HepG2 (cell line): ENCODE measurements around the gene AGRN. TPM values are rescaled to one million over a fixed set of nuclear protein-coding genes. Genes with fewer than 3 reads are reported as not detected.
A peak's percentile ranks its signal among the peaks of the same experiment; 100 is the strongest.

Experiments used
- FOSL1 ChIP-seq: sonication (generic); formaldehyde crosslinking; IDR thresholded peaks from 2 replicates; pipeline ENCODE4 v1.9.0; 2021; ENCODE audit warnings: missing genetic modification reagents, borderline replicate concordance
- HBP1 ChIP-seq: IDR thresholded peaks from 2 replicates; pipeline ENCODE4 v1.6.1; 2016; ENCODE audit warnings: low read depth, control low read depth
- KDM3A ChIP-seq: IDR thresholded peaks from 2 replicates; pipeline ENCODE4 v1.6.1; 2018; ENCODE audit warnings: low read depth, missing compliant biosample characterization
- MEIS2 ChIP-seq: sonication (generic); formaldehyde crosslinking; IDR thresholded peaks from 2 replicates; pipeline ENCODE4 v1.9.0; 2021; ENCODE audit warnings: mild to moderate bottlenecking, missing genetic modification reagents
- MYPOP ChIP-seq: sonication (generic); formaldehyde crosslinking; IDR thresholded peaks from 2 replicates; pipeline ENCODE4 v1.8.1; 2023; ENCODE audit warnings: mild to moderate bottlenecking, moderate library complexity, missing genetic modification reagents
- THYN1 ChIP-seq: sonication (generic); formaldehyde crosslinking; IDR thresholded peaks from 2 replicates; pipeline ENCODE4 v1.8.1; 2023; ENCODE audit warnings: low read depth, mild to moderate bottlenecking, moderate library complexity, missing genetic modification reagents, borderline replicate concordance
- ZBTB7B ChIP-seq: sonication (generic); formaldehyde crosslinking; IDR thresholded peaks from 2 replicates; pipeline ENCODE4 v1.4.0; 2020; ENCODE audit warnings: missing genetic modification reagents
- ZFP82 ChIP-seq: sonication (generic); formaldehyde crosslinking; IDR thresholded peaks from 2 replicates; pipeline ENCODE4 v1.5.1; 2020; ENCODE audit warnings: mild to moderate bottlenecking, missing genetic modification reagents, borderline replicate concordance
- ZMAT5 ChIP-seq: sonication (generic); formaldehyde crosslinking; IDR thresholded peaks from 2 replicates; pipeline ENCODE4 v1.5.0; 2020; ENCODE audit warnings: mild to moderate bottlenecking, low read depth, missing genetic modification reagents, borderline replicate concordance
- ZNF644 ChIP-seq: IDR thresholded peaks from 2 replicates; pipeline ENCODE4 v1.6.1; 2016; ENCODE audit warnings: low read depth
- ZNF703 ChIP-seq: sonication (generic); formaldehyde crosslinking; IDR thresholded peaks from 2 replicates; pipeline ENCODE4 v1.5.1; 2020; ENCODE audit warnings: missing genetic modification reagents, mild to moderate bottlenecking, moderate library complexity, borderline replicate concordance
- ZNF773 ChIP-seq: sonication (generic); formaldehyde crosslinking; IDR thresholded peaks from 2 replicates; pipeline ENCODE4 v1.4.0; 2020; ENCODE audit warnings: missing genetic modification reagents, borderline replicate concordance
- polyA plus RNA-seq, 8 experiments: library from polyadenylated mRNA; depleted of rRNA in 3 of 8; stranded (reverse) in 7 of 8; unstranded in 1 of 8; fragments of >200 nt; fragmentation: Illumina TruSeq in 4 of 8; extraction: Trizol in 4 of 8; gene quantifications; 2 replicates each; pipeline versions ENCODE4 v1.2.1 to v1.2.3, GENCODE V29; 2011 to 2016; ENCODE audit warnings: low read depth in 4 of 8, missing spikeins in 1 of 8, mixed read lengths in 1 of 8; ENCODE audit not compliant: insufficient read depth in 1 of 8
- total RNA-seq, 5 experiments: library from RNA; depleted of rRNA; stranded (reverse); fragments of >200 nt; fragmentation: Illumina TruSeq; extraction: Trizol; gene quantifications; 2 replicates each; pipeline ENCODE4 v1.2.3, GENCODE V29; 2016; ENCODE audit warnings: low read depth in 1 of 5
- TF ChIP-seq, protein P1 (sequence below): sonication (generic); formaldehyde crosslinking; IDR thresholded peaks from 2 replicates; pipeline ENCODE4 v1.4.0; 2020; ENCODE audit warnings: missing genetic modification reagents, mild to moderate bottlenecking, borderline replicate concordance
- TF ChIP-seq, protein P2 (sequence below): IDR thresholded peaks from 2 replicates; pipeline ENCODE4 v1.6.1; 2016; ENCODE audit warnings: missing compliant biosample characterization, missing genetic modification reagents, borderline replicate concordance
- TF ChIP-seq, protein P3 (sequence below): sonication (generic); formaldehyde crosslinking; IDR thresholded peaks from 2 replicates; pipeline ENCODE4 v1.9.0; 2021; ENCODE audit warnings: missing genetic modification reagents, borderline replicate concordance
- TF ChIP-seq, protein P4 (sequence below): sonication (generic); formaldehyde crosslinking; conservative IDR thresholded peaks from 2 replicates; pipeline ENCODE4 v1.8.0; 2022; ENCODE audit warnings: low read depth, missing genetic modification reagents

Gene AGRN
- total and polyA plus RNA-seq, 2 of the 13 experiments (the other 11 are each of a cell fraction or from before 2014, with no cell fraction given), result 29.8 to 65.2 TPM

GRCh38 chr1:1063945-1064831 lies 44.3 kb downstream of the AGRN start (continued):
- TF ChIP-seq, protein P1, sequence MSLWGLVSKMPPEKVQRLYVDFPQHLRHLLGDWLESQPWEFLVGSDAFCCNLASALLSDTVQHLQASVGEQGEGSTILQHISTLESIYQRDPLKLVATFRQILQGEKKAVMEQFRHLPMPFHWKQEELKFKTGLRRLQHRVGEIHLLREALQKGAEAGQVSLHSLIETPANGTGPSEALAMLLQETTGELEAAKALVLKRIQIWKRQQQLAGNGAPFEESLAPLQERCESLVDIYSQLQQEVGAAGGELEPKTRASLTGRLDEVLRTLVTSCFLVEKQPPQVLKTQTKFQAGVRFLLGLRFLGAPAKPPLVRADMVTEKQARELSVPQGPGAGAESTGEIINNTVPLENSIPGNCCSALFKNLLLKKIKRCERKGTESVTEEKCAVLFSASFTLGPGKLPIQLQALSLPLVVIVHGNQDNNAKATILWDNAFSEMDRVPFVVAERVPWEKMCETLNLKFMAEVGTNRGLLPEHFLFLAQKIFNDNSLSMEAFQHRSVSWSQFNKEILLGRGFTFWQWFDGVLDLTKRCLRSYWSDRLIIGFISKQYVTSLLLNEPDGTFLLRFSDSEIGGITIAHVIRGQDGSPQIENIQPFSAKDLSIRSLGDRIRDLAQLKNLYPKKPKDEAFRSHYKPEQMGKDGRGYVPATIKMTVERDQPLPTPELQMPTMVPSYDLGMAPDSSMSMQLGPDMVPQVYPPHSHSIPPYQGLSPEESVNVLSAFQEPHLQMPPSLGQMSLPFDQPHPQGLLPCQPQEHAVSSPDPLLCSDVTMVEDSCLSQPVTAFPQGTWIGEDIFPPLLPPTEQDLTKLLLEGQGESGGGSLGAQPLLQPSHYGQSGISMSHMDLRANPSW (CRISPR knock-in tag), result no peak
- no peak for TF ChIP-seq MEIS2 (CRISPR knock-in tag)
- no peak for TF ChIP-seq THYN1 (CRISPR knock-in tag)
- TF ChIP-seq HBP1 (CRISPR knock-in tag), result 0 out of 2 replicates have a peak, but pooled peaks have one; percentile 20
- peak; percentile 58; the same call in 1 of the 2 replicates for TF ChIP-seq FOSL1
- no peak for TF ChIP-seq ZNF644
- peak; percentile 47; the same call in 1 of the 2 replicates for TF ChIP-seq KDM3A (CRISPR knock-in tag)
- no peak for TF ChIP-seq ZNF703 (CRISPR knock-in tag)
- TF ChIP-seq ZMAT5, result no peak
- TF ChIP-seq MYPOP (CRISPR knock-in tag), result peak; percentile 71; the same call in 1 of the 2 replicates
- no peak for TF ChIP-seq ZFP82
- TF ChIP-seq, protein P2, sequence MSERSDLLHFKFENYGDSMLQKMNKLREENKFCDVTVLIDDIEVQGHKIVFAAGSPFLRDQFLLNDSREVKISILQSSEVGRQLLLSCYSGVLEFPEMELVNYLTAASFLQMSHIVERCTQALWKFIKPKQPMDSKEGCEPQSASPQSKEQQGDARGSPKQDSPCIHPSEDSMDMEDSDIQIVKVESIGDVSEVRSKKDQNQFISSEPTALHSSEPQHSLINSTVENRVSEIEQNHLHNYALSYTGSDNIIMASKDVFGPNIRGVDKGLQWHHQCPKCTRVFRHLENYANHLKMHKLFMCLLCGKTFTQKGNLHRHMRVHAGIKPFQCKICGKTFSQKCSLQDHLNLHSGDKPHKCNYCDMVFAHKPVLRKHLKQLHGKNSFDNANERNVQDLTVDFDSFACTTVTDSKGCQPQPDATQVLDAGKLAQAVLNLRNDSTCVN (CRISPR knock-in tag), result no peak
- TF ChIP-seq, protein P3, sequence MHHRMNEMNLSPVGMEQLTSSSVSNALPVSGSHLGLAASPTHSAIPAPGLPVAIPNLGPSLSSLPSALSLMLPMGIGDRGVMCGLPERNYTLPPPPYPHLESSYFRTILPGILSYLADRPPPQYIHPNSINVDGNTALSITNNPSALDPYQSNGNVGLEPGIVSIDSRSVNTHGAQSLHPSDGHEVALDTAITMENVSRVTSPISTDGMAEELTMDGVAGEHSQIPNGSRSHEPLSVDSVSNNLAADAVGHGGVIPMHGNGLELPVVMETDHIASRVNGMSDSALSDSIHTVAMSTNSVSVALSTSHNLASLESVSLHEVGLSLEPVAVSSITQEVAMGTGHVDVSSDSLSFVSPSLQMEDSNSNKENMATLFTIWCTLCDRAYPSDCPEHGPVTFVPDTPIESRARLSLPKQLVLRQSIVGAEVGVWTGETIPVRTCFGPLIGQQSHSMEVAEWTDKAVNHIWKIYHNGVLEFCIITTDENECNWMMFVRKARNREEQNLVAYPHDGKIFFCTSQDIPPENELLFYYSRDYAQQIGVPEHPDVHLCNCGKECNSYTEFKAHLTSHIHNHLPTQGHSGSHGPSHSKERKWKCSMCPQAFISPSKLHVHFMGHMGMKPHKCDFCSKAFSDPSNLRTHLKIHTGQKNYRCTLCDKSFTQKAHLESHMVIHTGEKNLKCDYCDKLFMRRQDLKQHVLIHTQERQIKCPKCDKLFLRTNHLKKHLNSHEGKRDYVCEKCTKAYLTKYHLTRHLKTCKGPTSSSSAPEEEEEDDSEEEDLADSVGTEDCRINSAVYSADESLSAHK (CRISPR knock-in tag), result no peak
- no peak for TF ChIP-seq ZNF773 (CRISPR knock-in tag)
- peak; percentile 91 for TF ChIP-seq ZBTB7B (CRISPR knock-in tag)
- TF ChIP-seq, protein P4, sequence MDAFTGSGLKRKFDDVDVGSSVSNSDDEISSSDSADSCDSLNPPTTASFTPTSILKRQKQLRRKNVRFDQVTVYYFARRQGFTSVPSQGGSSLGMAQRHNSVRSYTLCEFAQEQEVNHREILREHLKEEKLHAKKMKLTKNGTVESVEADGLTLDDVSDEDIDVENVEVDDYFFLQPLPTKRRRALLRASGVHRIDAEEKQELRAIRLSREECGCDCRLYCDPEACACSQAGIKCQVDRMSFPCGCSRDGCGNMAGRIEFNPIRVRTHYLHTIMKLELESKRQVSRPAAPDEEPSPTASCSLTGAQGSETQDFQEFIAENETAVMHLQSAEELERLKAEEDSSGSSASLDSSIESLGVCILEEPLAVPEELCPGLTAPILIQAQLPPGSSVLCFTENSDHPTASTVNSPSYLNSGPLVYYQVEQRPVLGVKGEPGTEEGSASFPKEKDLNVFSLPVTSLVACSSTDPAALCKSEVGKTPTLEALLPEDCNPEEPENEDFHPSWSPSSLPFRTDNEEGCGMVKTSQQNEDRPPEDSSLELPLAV (CRISPR knock-in tag), result no peak
